ENCODE results near the gene SLC18A3. TPM values are rescaled to one million over a fixed set of nuclear protein-coding genes. Genes with fewer than 3 reads are reported as not detected.

The SLC18A3 gene
- polyA plus RNA-seq, 1 experiment, result not detected

Other genes starting within 250 kb of the SLC18A3 start
- gene DRGX, start 214.2 kb upstream of the SLC18A3 start, polyA plus RNA-seq (2011; rRNA removed), result not detected in 2 replicates
- gene ERCC6, start 71.2 kb upstream of the SLC18A3 start, polyA plus RNA-seq (2011; rRNA removed), result 9.5 and 9.8 TPM in 2 replicates
- not detected in 2 replicates for gene CHAT, start 3.7 kb downstream of the SLC18A3 start, polyA plus RNA-seq (2011; rRNA removed)
- not detected in 2 replicates for gene C10orf53, start 69.3 kb downstream of the SLC18A3 start, polyA plus RNA-seq (2011; rRNA removed)
- gene OGDHL, start 152.0 kb downstream of the SLC18A3 start, polyA plus RNA-seq (2011; rRNA removed), result 0.19 and 0.20 TPM in 2 replicates